Retinal pigment epithelial cell (primary cell): ENCODE results near the gene MTCP1.
A peak's percentile ranks its signal among the peaks of the same experiment; 100 is the strongest.

Experiments used
- DNase-seq: peaks from one replicate; pipeline ENCODE4 v3.0.0-alpha.2; 2010; ENCODE audit warnings: low read depth
- H3K4me3 ChIP-seq: 2 replicates; pipeline ENCODE4 v1.5.1; 2011; ENCODE audit warnings: mild to moderate bottlenecking, low read length, control low read depth, moderate library complexity
- CTCF ChIP-seq: conservative IDR thresholded peaks from 2 replicates; pipeline ENCODE4 v1.5.1; 2011; ENCODE audit warnings: low read depth, low read length, control low read depth, inconsistent platforms

The MTCP1 gene

GRCh38 chrX:155055494-155055893 lies 15.4 kb downstream of the MTCP1 start:
- H3K4me3 ChIP-seq: no peak overlapping the region
- no peak for DNase-seq
- no peak for TF ChIP-seq CTCF

- H3K4me3 ChIP-seq: no peak overlapping the region
- DNase-seq: no peak
- no peak for TF ChIP-seq CTCF
These were observed 16.7 kb downstream of the MTCP1 start for GRCh38 chrX:155054255-155054654.

GRCh38 chrX:155053656-155054055 lies 17.3 kb downstream of the MTCP1 start:
- no peak for TF ChIP-seq CTCF
- H3K4me3 ChIP-seq: no peak overlapping the region
- no peak for DNase-seq

GRCh38 chrX:155052738-155053498 lies 18.0 kb downstream of the MTCP1 start:
- H3K4me3 ChIP-seq: no peak overlapping the region
- no peak for DNase-seq
- no peak for TF ChIP-seq CTCF

GRCh38 chrX:155048977-155049619 lies 21.8 kb downstream of the MTCP1 start:
- no peak overlapping the region for H3K4me3 ChIP-seq
- DNase-seq: no peak
- peak; percentile 74 for TF ChIP-seq CTCF

GRCh38 chrX:155046811-155047528 lies 24.0 kb downstream of the MTCP1 start:
- TF ChIP-seq CTCF: no peak
- H3K4me3 ChIP-seq: no peak overlapping the region
- no peak for DNase-seq
